Left kidney (tissue), 2 donors: ENCODE data around the gene TEX2. TPM values are rescaled to one million over a fixed set of nuclear protein-coding genes. Genes with fewer than 3 reads are reported as not detected.

Experiments
- DNase-seq: peaks from one replicate; pipeline ENCODE4 v3.0.0-alpha.2; 2013
- polyA plus RNA-seq: library from polyadenylated mRNA; unstranded; fragments of 120-200 nt; gene quantifications from one replicate; pipeline ENCODE4 v1.2.1, GENCODE V29; 2013; ENCODE audit not compliant: insufficient read length

TEX2 gene
- polyA plus RNA-seq, 1 donor: 27.5 TPM

GRCh38 chr17:64269687-64270649 lies 6.9 kb upstream of the TEX2 start:
- no peak for DNase-seq

GRCh38 chr17:64264891-64265290 lies 1.8 kb upstream of the TEX2 start:
- DNase-seq: no peak

GRCh38 chr17:64262198-64262999 lies 661 bp downstream of the TEX2 start:
- DNase-seq: no peak

GRCh38 chr17:64261417-64262145 lies 1.5 kb downstream of the TEX2 start:
- no peak for DNase-seq

GRCh38 chr17:64260886-64261285 lies 2.2 kb downstream of the TEX2 start:
- DNase-seq: no peak

GRCh38 chr17:64259922-64260321 lies 3.1 kb downstream of the TEX2 start:
- no peak for DNase-seq

- DNase-seq: no peak
These were observed 3.6 kb downstream of the TEX2 start for GRCh38 chr17:64259426-64259825.

- no peak for DNase-seq
These were observed 5.9 kb downstream of the TEX2 start for GRCh38 chr17:64256913-64257807.

- DNase-seq: no peak
These were observed 7.3 kb downstream of the TEX2 start for GRCh38 chr17:64255764-64256163.

- no peak for DNase-seq
These were observed 8.3 kb downstream of the TEX2 start for GRCh38 chr17:64254755-64255154.

- no peak for DNase-seq
These were observed 9.6 kb downstream of the TEX2 start for GRCh38 chr17:64253470-64253869.

GRCh38 chr17:64252831-64253230 lies 10.2 kb downstream of the TEX2 start:
- DNase-seq: no peak

GRCh38 chr17:64250233-64250835 lies 12.7 kb downstream of the TEX2 start:
- DNase-seq: no peak

GRCh38 chr17:64247836-64248235 lies 15.2 kb downstream of the TEX2 start:
- DNase-seq: no peak

- DNase-seq: no peak
These were observed 17.6 kb downstream of the TEX2 start for GRCh38 chr17:64245218-64246145.

GRCh38 chr17:64244165-64244564 lies 18.9 kb downstream of the TEX2 start:
- DNase-seq: no peak

- no peak for DNase-seq
These were observed 19.7 kb downstream of the TEX2 start for GRCh38 chr17:64243340-64243739.

GRCh38 chr17:64242633-64243032 lies 20.4 kb downstream of the TEX2 start:
- no peak for DNase-seq

GRCh38 chr17:64240741-64241347 lies 22.2 kb downstream of the TEX2 start:
- no peak for DNase-seq
